H1 (cell line): ENCODE measurements around the gene AGAP1. TPM values are rescaled to one million over a fixed set of nuclear protein-coding genes. Genes with fewer than 3 reads are reported as not detected.

Source experiments
- CTCF ChIA-PET: fragments of 300-600 bp; sonication (Branson Sonifier 250); formaldehyde crosslinking; loops from one replicate; lab custom pipeline; 2021; ENCODE audit not compliant: partially characterized antibody; lab: Charles Lee
- POLR2A ChIA-PET: fragments of 300-600 bp; sonication (Branson Sonifier 250); formaldehyde crosslinking; loops from one replicate; lab custom pipeline; 2021; ENCODE audit warnings: inconsistent platforms; ENCODE audit not compliant: partially characterized antibody; lab: Charles Lee
- DNase-seq, 2 experiments: peaks; one replicate each; pipeline versions ENCODE4 v3.0.0 to v3.0.0-alpha.2; 2010 to 2022; ENCODE audit warnings: low spot score in 2 of 2, low read depth in 1 of 2, mixed read lengths in 1 of 2
- FAIRE-seq: peaks from 2 replicates; lab custom pipeline; 2011; peaks lifted over from hg19 to GRCh38; lab: Jason Lieb, UNC
- H2AFZ ChIP-seq: 2 replicates; pipeline ENCODE4 v1.8.1; 2012; ENCODE audit warnings: low read length, inconsistent platforms
- H2AK5ac ChIP-seq: 2 replicates; pipeline ENCODE4 v1.6.1; 2013; ENCODE audit warnings: low read depth, low read length
- H2BK120ac ChIP-seq: replicated peaks from 2 replicates; pipeline ENCODE3; 2013; ENCODE audit warnings: low read depth, low read length, inconsistent platforms
- H2BK12ac ChIP-seq: 2 replicates; pipeline ENCODE4 v1.6.1; 2013; ENCODE audit warnings: low read depth, low read length
- H2BK15ac ChIP-seq: 2 replicates; pipeline ENCODE4 v1.6.1; 2013; ENCODE audit warnings: low read length
- H2BK20ac ChIP-seq: 2 replicates; pipeline ENCODE4 v1.6.1; 2013; ENCODE audit warnings: low read length
- H2BK5ac ChIP-seq: 2 replicates; pipeline ENCODE4 v1.6.1; 2013; ENCODE audit warnings: low read depth, low read length
- H3K14ac ChIP-seq: 2 replicates; pipeline ENCODE4 v1.6.1; 2013; ENCODE audit warnings: inconsistent platforms; ENCODE audit not compliant: insufficient read length
- H3K18ac ChIP-seq: 2 replicates; pipeline ENCODE4 v1.6.1; 2013; ENCODE audit warnings: low read length; ENCODE audit errors: extremely low read depth
- H3K23ac ChIP-seq: 2 replicates; pipeline ENCODE4 v1.6.1; 2013; ENCODE audit warnings: inconsistent platforms; ENCODE audit not compliant: insufficient read length
- H3K23me2 ChIP-seq: 2 replicates; pipeline ENCODE4 v1.6.1; 2013; ENCODE audit warnings: low read depth, low read length
- H3K27ac ChIP-seq: 2 replicates; pipeline ENCODE4 v1.6.1; 2011; ENCODE audit warnings: low read depth, low read length, inconsistent platforms
- H3K27me3 ChIP-seq, 4 experiments: replicated peaks in 1 of 4; 1 replicate in 1 of 4; 2 replicates in 3 of 4; pipeline versions ENCODE4 v1.6.1 to v1.8.1; 2011 to 2013; ENCODE audit warnings: low read length in 3 of 4, mild to moderate bottlenecking in 3 of 4, inconsistent platforms in 2 of 4, mixed read lengths in 2 of 4, moderate library complexity in 1 of 4; ENCODE audit not compliant: control insufficient read depth in 3 of 4, insufficient read depth in 3 of 4; ENCODE audit errors: extremely low read depth in 1 of 4
- H3K36me3 ChIP-seq, 4 experiments: 2 replicates each; pipeline versions ENCODE4 v1.6.1 to v1.8.1; 2011 to 2013; ENCODE audit warnings: mild to moderate bottlenecking in 4 of 4, low read length in 3 of 4, moderate library complexity in 2 of 4, control low read depth in 1 of 4, inconsistent platforms in 1 of 4; ENCODE audit not compliant: insufficient read depth in 4 of 4, control insufficient read depth in 2 of 4
- H3K4ac ChIP-seq: replicated peaks from 2 replicates; pipeline ENCODE3; 2013; ENCODE audit warnings: low read length, low read depth, mixed read lengths, inconsistent platforms; ENCODE audit not compliant: insufficient read length
- H3K4me1 ChIP-seq, 4 experiments: replicated peaks in 1 of 4; 1 replicate in 1 of 4; 2 replicates in 3 of 4; pipeline versions ENCODE4 v1.6.1 to v1.8.1; 2011 to 2013; ENCODE audit warnings: low read length in 3 of 4, inconsistent platforms in 2 of 4, mixed read lengths in 1 of 4; ENCODE audit not compliant: insufficient read depth in 4 of 4, control insufficient read depth in 3 of 4
- H3K4me2 ChIP-seq, 2 experiments: 2 replicates each; pipeline versions ENCODE4 v1.6.1 to v1.8.1; 2011 to 2013; ENCODE audit warnings: low read depth in 2 of 2, low read length in 2 of 2, control low read depth in 1 of 2, inconsistent platforms in 1 of 2, mild to moderate bottlenecking in 1 of 2; ENCODE audit not compliant: insufficient read depth in 1 of 2
- H3K4me3 ChIP-seq, 4 experiments: fragments of 200-600, 300-600 bp in 1 of 4; sonication (generic), shearing (Covaris generic), sonication (Bioruptor Twin) in 1 of 4; 2 replicates each; pipeline versions ENCODE4 v1.5.1 to v1.8.1; 2011 to 2016; ENCODE audit warnings: low read length in 4 of 4, low read depth in 3 of 4, control low read depth in 2 of 4, inconsistent platforms in 2 of 4, mild to moderate bottlenecking in 2 of 4, mixed read lengths in 1 of 4, moderate library complexity in 1 of 4; ENCODE audit not compliant: insufficient read depth in 2 of 4; ENCODE audit errors: extremely low read depth in 1 of 4
- H3K56ac ChIP-seq: replicated peaks from 2 replicates; pipeline ENCODE3; 2013; ENCODE audit warnings: low read depth, mild to moderate bottlenecking, mixed read lengths, low read length, inconsistent platforms; ENCODE audit not compliant: insufficient read length
- H3K79me1 ChIP-seq: 2 replicates; pipeline ENCODE4 v1.6.1; 2013; ENCODE audit warnings: low read depth, low read length, control low read depth
- H3K79me2 ChIP-seq, 2 experiments: 2 replicates each; pipeline versions ENCODE4 v1.6.1 to v1.8.1; 2012 to 2013; ENCODE audit warnings: low read length in 2 of 2, mild to moderate bottlenecking in 2 of 2, inconsistent platforms in 1 of 2; ENCODE audit not compliant: insufficient read depth in 2 of 2, control insufficient read depth in 1 of 2
- H3K9ac ChIP-seq, 4 experiments: replicated peaks in 1 of 4; 1 replicate in 1 of 4; 2 replicates in 3 of 4; pipeline versions ENCODE4 v1.6.1 to v1.8.1; 2011 to 2013; ENCODE audit warnings: low read depth in 3 of 4, low read length in 3 of 4, control low read depth in 2 of 4, mild to moderate bottlenecking in 2 of 4, moderate library complexity in 2 of 4, inconsistent platforms in 1 of 4; ENCODE audit errors: extremely low read depth in 1 of 4
- H3K9me3 ChIP-seq, 2 experiments: 2 replicates each; pipeline versions ENCODE4 v1.6.1 to v1.8.1; 2012 to 2013; ENCODE audit warnings: mild to moderate bottlenecking in 2 of 2, moderate library complexity in 2 of 2, control low read depth in 1 of 2, inconsistent platforms in 1 of 2, low read depth in 1 of 2, low read length in 1 of 2, mixed read lengths in 1 of 2; ENCODE audit not compliant: insufficient read depth in 2 of 2
- H4K20me1 ChIP-seq, 2 experiments: replicated peaks in 1 of 2; 2 replicates each; pipeline versions ENCODE3 to v1.8.1; 2011 to 2013; ENCODE audit warnings: inconsistent platforms in 2 of 2, low read length in 2 of 2, mild to moderate bottlenecking in 1 of 2; ENCODE audit not compliant: insufficient read depth in 2 of 2, control insufficient read depth in 1 of 2
- H4K5ac ChIP-seq: 2 replicates; pipeline ENCODE4 v1.6.1; 2013; ENCODE audit warnings: low read length, low read depth, mixed read lengths, inconsistent platforms; ENCODE audit not compliant: insufficient read length
- H4K8ac ChIP-seq: 2 replicates; pipeline ENCODE4 v1.8.0; 2013; ENCODE audit warnings: mild to moderate bottlenecking, moderate library complexity, low read length, inconsistent platforms; ENCODE audit not compliant: insufficient read depth; ENCODE audit errors: extremely low read depth
- H4K91ac ChIP-seq: replicated peaks from 2 replicates; pipeline ENCODE3; 2013; ENCODE audit warnings: low read length, mixed read lengths, inconsistent platforms; ENCODE audit not compliant: insufficient read length
- BACH1 ChIP-seq: IDR thresholded peaks from 2 replicates; pipeline ENCODE4 v1.6.1; 2012; ENCODE audit warnings: low read length, improper control_type of control experiment
- BRCA1 ChIP-seq: IDR thresholded peaks from 2 replicates; pipeline ENCODE4 v1.6.1; 2012; ENCODE audit warnings: low read depth, low read length, improper control_type of control experiment
- CEBPB ChIP-seq: IDR thresholded peaks from 2 replicates; pipeline ENCODE4 v1.6.1; 2012; ENCODE audit warnings: low read depth, low read length
- EGR1 ChIP-seq: IDR thresholded peaks from 2 replicates; pipeline ENCODE4 v1.6.1; 2011; ENCODE audit warnings: low read depth, low read length, borderline replicate concordance
- GABPA ChIP-seq: IDR thresholded peaks from 2 replicates; pipeline ENCODE4 v1.6.1; 2011; ENCODE audit warnings: mild to moderate bottlenecking, low read length, moderate library complexity, borderline replicate concordance; ENCODE audit not compliant: insufficient read depth
- JUND ChIP-seq: IDR thresholded peaks from 2 replicates; pipeline ENCODE4 v1.6.1; 2011; ENCODE audit warnings: mild to moderate bottlenecking, improper control_type of control experiment, low read length
- POLR2AphosphoS5 ChIP-seq: IDR thresholded peaks from 2 replicates; pipeline ENCODE4 v1.6.1; 2011; ENCODE audit warnings: low read depth, low read length
- RBBP5 ChIP-seq: IDR thresholded peaks from 2 replicates; pipeline ENCODE4 v1.7.1; 2012; ENCODE audit warnings: low read depth, mild to moderate bottlenecking, inconsistent platforms, low read length, moderate library complexity, borderline replicate concordance
- RNF2 ChIP-seq: fragments of 200-900, 300-1000 bp; sonication (generic); IDR thresholded peaks from 2 replicates; pipeline ENCODE4 v1.7.1; 2016; ENCODE audit warnings: borderline replicate concordance, low read depth, mild to moderate bottlenecking, antibody characterized with exemption, low read length; ENCODE audit not compliant: poor library complexity, severe bottlenecking; ENCODE audit errors: missing control alignments
- RXRA ChIP-seq: IDR thresholded peaks from 2 replicates; pipeline ENCODE4 v1.6.1; 2011; ENCODE audit warnings: low read depth, mild to moderate bottlenecking, low read length, moderate library complexity; ENCODE audit not compliant: insufficient read depth
- SRF ChIP-seq: IDR thresholded peaks from 2 replicates; pipeline ENCODE4 v1.6.1; 2011; ENCODE audit warnings: mild to moderate bottlenecking, low read depth, low read length, moderate library complexity
- USF2 ChIP-seq: IDR thresholded peaks from 2 replicates; pipeline ENCODE4 v1.6.1; 2011; ENCODE audit warnings: low read length, improper control_type of control experiment
- ZNF274 ChIP-seq: IDR thresholded peaks from 2 replicates; pipeline ENCODE4 v1.7.0; 2012; ENCODE audit warnings: low read length, borderline replicate concordance; ENCODE audit errors: extremely low read depth
- WGBS, 2 experiments: shearing (Covaris generic) in 1 of 2; methylation state at CpG; one replicate each; pipeline versions ENCODE4 v1.1.6 to v1.1.7; 2013 to 2015; ENCODE audit warnings: low lambda C conversion rate in 2 of 2, mixed read lengths in 2 of 2, inconsistent platforms in 1 of 2, low coverage in 1 of 2, missing lambda C conversion rate in 1 of 2; ENCODE audit not compliant: insufficient replicate concordance in 2 of 2, insufficient coverage in 1 of 2, insufficient read length in 1 of 2; ENCODE audit errors: extremely low coverage in 1 of 2, missing lambda C conversion rate in 1 of 2; 5-methylcytosine and 5-hydroxymethylcytosine counted together
- polyA plus RNA-seq, 7 experiments: library from polyadenylated mRNA; depleted of rRNA in 3 of 7; stranded (reverse) in 5 of 7; unstranded in 2 of 7; fragments of >200 nt in 5 of 7; fragments of 200-250 nt in 2 of 7; gene quantifications; 1 replicate in 5 of 7; 2 replicates in 1 of 7; 4 replicates in 1 of 7; pipeline versions ENCODE4 v1.2.1 to v1.2.3, GENCODE V29; 2011 to 2013; ENCODE audit warnings: missing spikeins in 2 of 7, mixed read lengths in 2 of 7
- total RNA-seq: library from RNA; stranded (reverse); fragmentation: NEBNext Ultra II Directional; extraction: Animal tissue kit (Norgen Biotek cat#: 25700); gene quantifications from 2 replicates; pipeline ENCODE4 v1.2.1, GENCODE V29; 2021

The AGAP1 gene
- total and polyA plus RNA-seq, 2 of the 8 experiments (the other 6 are each of a cell fraction or from before 2014, with no cell fraction given) = 18.1 to 39.4 TPM

GRCh38 chr2:235677276-235677788, 183.5 kb downstream of the AGAP1 start:
- no peak overlapping the region for H3K4me3 ChIP-seq
- TF ChIP-seq SRF (no peak), BACH1 (no peak), RBBP5 (no peak), EGR1 (no peak), BRCA1 (no peak), RXRA (no peak), ZNF274 (no peak), CEBPB (no peak), JUND (no peak), USF2 (no peak), RNF2 (no peak), POLR2AphosphoS5 (no peak), GABPA (no peak)
- peaks cover 0 to 6% (median 4%) of the 10 kb centered on the region in 4 experiments; a peak in 4 of 7 replicates for H3K4me1 ChIP-seq
- no peak overlapping the region for H3K23ac ChIP-seq
- no peaks in the 10 kb centered on the region for H3K27me3 ChIP-seq
- H3K4me2 ChIP-seq = no peak overlapping the region
- H2BK5ac ChIP-seq = 0 out of 2 replicates have a peak overlapping the region, but pooled peaks have one; percentile 31
- WGBS, 2 experiments = 88% methylated on average over 16 of the region's 16 CpGs; no CpG with 5 or more reads in 1 of the 2 experiments
- H3K79me1 ChIP-seq = peaks cover 14% of the 10 kb centered on the region
- no peaks in the 10 kb centered on the region for H3K36me3 ChIP-seq
- ChIA-PET CTCF (interaction anchor here (0.6 to 1.1 kb wide), 4 partner anchors 29 to 131 kb away, joined by 3 read pairs; no protein-coding TSS in a partner anchor), POLR2A (no interaction called here)
- no peak overlapping the region for H3K18ac ChIP-seq
- no peak overlapping the region for H2AFZ ChIP-seq
- H4K20me1 ChIP-seq = peaks cover 18 to 33% of the 10 kb centered on the region in 2 experiments
- DNase-seq (no peak), FAIRE-seq (no peak)
- H2BK12ac ChIP-seq = no peak overlapping the region
- no peaks in the 10 kb centered on the region for H3K9me3 ChIP-seq
- no peak overlapping the region for H4K8ac ChIP-seq
- H3K79me2 ChIP-seq = peaks cover 3 to 87% of the 10 kb centered on the region in 2 experiments; a peak in 3 of 4 replicates
- H3K27ac ChIP-seq = no peak overlapping the region
- no peak overlapping the region for H2BK20ac ChIP-seq
- no peak overlapping the region for H3K14ac ChIP-seq
- H4K5ac ChIP-seq = no peak overlapping the region
- H4K91ac ChIP-seq = no peak overlapping the region
- no peak overlapping the region for H3K56ac ChIP-seq
- H3K23me2 ChIP-seq = no peaks in the 10 kb centered on the region
- H2BK120ac ChIP-seq = no peak overlapping the region
- H2AK5ac ChIP-seq = no peak overlapping the region
- no peak overlapping the region for H2BK15ac ChIP-seq
- no peak overlapping the region; a peak in 1 of 7 replicates for H3K9ac ChIP-seq
- no peak overlapping the region for H3K4ac ChIP-seq
